HEK293 (cell line): ENCODE measurements around the gene DLG2.

ENCODE experiments used
- CTCF ChIP-seq: fragments of 450-650 bp; formaldehyde crosslinking; IDR thresholded peaks from 2 replicates; pipeline ENCODE4 v1.5.1; 2016; ENCODE audit warnings: missing biosample characterization, missing genetic modification characterization
- ZBTB21 ChIP-seq: fragments of 450-650 bp; formaldehyde crosslinking; IDR thresholded peaks from 2 replicates; pipeline ENCODE4 v1.5.1; 2017; ENCODE audit warnings: missing biosample characterization, missing genetic modification characterization
- ZBTB7A ChIP-seq: fragments of 450-650 bp; formaldehyde crosslinking; IDR thresholded peaks from 2 replicates; pipeline ENCODE4 v1.5.1; 2016; ENCODE audit warnings: low read depth, missing biosample characterization, missing genetic modification characterization
- ZNF48 ChIP-seq: fragments of 450-650 bp; formaldehyde crosslinking; IDR thresholded peaks from 2 replicates; pipeline ENCODE4 v1.5.1; 2016; ENCODE audit warnings: missing biosample characterization, missing genetic modification characterization
- ZNF560 ChIP-seq: fragments of 450-650 bp; formaldehyde crosslinking; IDR thresholded peaks from 2 replicates; pipeline ENCODE4 v1.5.1; 2017; ENCODE audit warnings: missing biosample characterization, missing genetic modification characterization, borderline replicate concordance
- TF ChIP-seq, protein P1 (sequence below): fragments of 450-650 bp; formaldehyde crosslinking; IDR thresholded peaks from 2 replicates; pipeline ENCODE4 v1.5.1; 2016; ENCODE audit warnings: missing biosample characterization, missing genetic modification characterization, low read depth

DNA sequence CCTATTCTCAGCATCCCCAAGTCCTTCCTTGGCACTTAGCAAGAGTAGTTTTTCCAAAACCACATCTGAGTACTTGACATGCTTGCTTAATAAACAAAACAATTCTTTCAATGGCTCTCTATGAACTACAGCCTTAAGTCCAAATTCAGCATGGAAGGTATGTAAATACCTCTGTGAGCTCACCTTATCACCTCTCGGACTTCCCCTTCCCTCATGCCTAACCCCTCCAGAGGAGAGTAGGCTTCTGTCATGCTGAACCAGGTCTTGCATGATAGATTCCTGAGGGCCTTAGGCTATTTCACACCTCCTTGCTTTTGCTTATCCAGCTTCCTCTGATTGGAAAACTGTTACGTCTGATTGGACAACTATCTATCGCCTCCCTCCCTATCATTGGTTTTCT lies 2028.1 kb downstream of the DLG2 start:
- TF ChIP-seq ZNF48 (no peak), ZBTB7A (tag by site-specific recombination) (no peak), ZBTB21 (no peak), CTCF (tag by site-specific recombination) (no peak), ZNF560 (tag by site-specific recombination) (no peak)
- TF ChIP-seq, protein P1, sequence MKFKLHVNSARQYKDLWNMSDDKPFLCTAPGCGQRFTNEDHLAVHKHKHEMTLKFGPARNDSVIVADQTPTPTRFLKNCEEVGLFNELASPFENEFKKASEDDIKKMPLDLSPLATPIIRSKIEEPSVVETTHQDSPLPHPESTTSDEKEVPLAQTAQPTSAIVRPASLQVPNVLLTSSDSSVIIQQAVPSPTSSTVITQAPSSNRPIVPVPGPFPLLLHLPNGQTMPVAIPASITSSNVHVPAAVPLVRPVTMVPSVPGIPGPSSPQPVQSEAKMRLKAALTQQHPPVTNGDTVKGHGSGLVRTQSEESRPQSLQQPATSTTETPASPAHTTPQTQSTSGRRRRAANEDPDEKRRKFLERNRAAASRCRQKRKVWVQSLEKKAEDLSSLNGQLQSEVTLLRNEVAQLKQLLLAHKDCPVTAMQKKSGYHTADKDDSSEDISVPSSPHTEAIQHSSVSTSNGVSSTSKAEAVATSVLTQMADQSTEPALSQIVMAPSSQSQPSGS (tag by site-specific recombination) = no peak
